HepG2 (cell line): Measurements from ENCODE around the gene ASB16. TPM values are rescaled to one million over a fixed set of nuclear protein-coding genes. Genes with fewer than 3 reads are reported as not detected.

Source experiments
- FOXA3 ChIP-seq: IDR thresholded peaks from 2 replicates; pipeline ENCODE4 v1.6.1; 2016; ENCODE audit warnings: missing genetic modification reagents, missing compliant biosample characterization
- JUN ChIP-seq: sonication (generic); formaldehyde crosslinking; IDR thresholded peaks from 2 replicates; pipeline ENCODE4 v1.4.0; 2020; ENCODE audit warnings: mild to moderate bottlenecking, missing genetic modification reagents
- JUND ChIP-seq: sonication (generic); formaldehyde crosslinking; IDR thresholded peaks from 2 replicates; pipeline ENCODE4 v1.8.0; 2022; ENCODE audit warnings: mild to moderate bottlenecking, missing genetic modification reagents
- KLF11 ChIP-seq: IDR thresholded peaks from 2 replicates; pipeline ENCODE4 v1.6.1; 2016; ENCODE audit warnings: missing compliant biosample characterization
- KMT2A ChIP-seq: sonication (generic); formaldehyde crosslinking; IDR thresholded peaks from 2 replicates; pipeline ENCODE4 v1.4.0; 2020; ENCODE audit warnings: missing genetic modification reagents
- MIER3 ChIP-seq: IDR thresholded peaks from 2 replicates; pipeline ENCODE4 v1.6.1; 2016; ENCODE audit warnings: missing compliant biosample characterization, borderline replicate concordance
- NFE2L2 ChIP-seq: fragments of 150-350 bp; IDR thresholded peaks from 2 replicates; pipeline ENCODE4 v1.6.1; 2014; ENCODE audit warnings: low read length
- PHF20 ChIP-seq: sonication (generic); formaldehyde crosslinking; IDR thresholded peaks from 2 replicates; pipeline ENCODE4 v1.5.0; 2020; ENCODE audit warnings: mild to moderate bottlenecking, missing genetic modification reagents
- PHF21A ChIP-seq: sonication (generic); formaldehyde crosslinking; IDR thresholded peaks from 2 replicates; pipeline ENCODE4 v1.5.0; 2020; ENCODE audit warnings: mild to moderate bottlenecking, missing genetic modification reagents
- POLR2A ChIP-seq, 2 experiments: IDR thresholded peaks; 2 replicates each; pipeline ENCODE4 v1.6.1; 2011; ENCODE audit warnings: low read depth in 2 of 2, low read length in 2 of 2, mild to moderate bottlenecking in 1 of 2, moderate library complexity in 1 of 2; ENCODE audit not compliant: insufficient read depth in 1 of 2
- POLR2AphosphoS2 ChIP-seq: IDR thresholded peaks from 2 replicates; pipeline ENCODE4 v1.6.1; 2011; ENCODE audit warnings: low read depth, low read length, improper control_type of control experiment
- RAD21 ChIP-seq: fragments of 450-650 bp; formaldehyde crosslinking; IDR thresholded peaks from 2 replicates; pipeline ENCODE4 v1.5.0; 2020; ENCODE audit warnings: mild to moderate bottlenecking
- RARA ChIP-seq: IDR thresholded peaks from 2 replicates; pipeline ENCODE4 v1.6.1; 2016; ENCODE audit warnings: missing genetic modification reagents, missing compliant biosample characterization
- RFX3 ChIP-seq: IDR thresholded peaks from 2 replicates; pipeline ENCODE4 v1.6.1; 2016; ENCODE audit warnings: missing biosample characterization, missing genetic modification reagents
- RFXAP ChIP-seq: sonication (generic); formaldehyde crosslinking; IDR thresholded peaks from 2 replicates; pipeline ENCODE4 v1.4.0; 2020; ENCODE audit warnings: missing genetic modification reagents, borderline replicate concordance
- SATB2 ChIP-seq: sonication (generic); formaldehyde crosslinking; IDR thresholded peaks from 2 replicates; pipeline ENCODE4 v1.5.0; 2020; ENCODE audit warnings: missing genetic modification reagents
- SOX5 ChIP-seq: IDR thresholded peaks from 2 replicates; pipeline ENCODE4 v1.6.1; 2016; ENCODE audit warnings: borderline replicate concordance
- TARDBP ChIP-seq: sonication (generic); formaldehyde crosslinking; IDR thresholded peaks from 2 replicates; pipeline ENCODE4 v1.8.0; 2022; ENCODE audit warnings: mild to moderate bottlenecking, missing genetic modification reagents
- TBX2 ChIP-seq: sonication (generic); formaldehyde crosslinking; IDR thresholded peaks from 2 replicates; pipeline ENCODE4 v1.5.0; 2020; ENCODE audit warnings: missing genetic modification reagents, mild to moderate bottlenecking, borderline replicate concordance
- ZNF230 ChIP-seq: sonication (generic); formaldehyde crosslinking; IDR thresholded peaks from 2 replicates; pipeline ENCODE4 v1.4.0; 2020; ENCODE audit warnings: mild to moderate bottlenecking, missing genetic modification reagents
- ZNF260 ChIP-seq: sonication (generic); formaldehyde crosslinking; IDR thresholded peaks from 2 replicates; pipeline ENCODE4 v1.4.0; 2020; ENCODE audit warnings: missing genetic modification reagents, low read depth, mild to moderate bottlenecking, borderline replicate concordance
- ZNF292 ChIP-seq: sonication (generic); formaldehyde crosslinking; IDR thresholded peaks from 2 replicates; pipeline ENCODE4 v1.8.1; 2022; ENCODE audit warnings: mild to moderate bottlenecking, low read depth, missing genetic modification reagents, borderline replicate concordance
- ZNF501 ChIP-seq: sonication (generic); formaldehyde crosslinking; IDR thresholded peaks from 2 replicates; pipeline ENCODE4 v1.5.1; 2020; ENCODE audit warnings: mild to moderate bottlenecking, moderate library complexity, missing genetic modification reagents
- ZNF605 ChIP-seq: sonication (generic); formaldehyde crosslinking; IDR thresholded peaks from 2 replicates; pipeline ENCODE4 v1.8.0; 2022; ENCODE audit warnings: mild to moderate bottlenecking, missing genetic modification reagents
- ZNF644 ChIP-seq: IDR thresholded peaks from 2 replicates; pipeline ENCODE4 v1.6.1; 2016; ENCODE audit warnings: low read depth
- ZNF737 ChIP-seq: sonication (generic); formaldehyde crosslinking; IDR thresholded peaks from 2 replicates; pipeline ENCODE4 v1.5.0; 2020; ENCODE audit warnings: missing genetic modification reagents, mild to moderate bottlenecking, borderline replicate concordance
- polyA plus RNA-seq, 8 experiments: library from polyadenylated mRNA; depleted of rRNA in 3 of 8; stranded (reverse) in 7 of 8; unstranded in 1 of 8; fragments of >200 nt; fragmentation: Illumina TruSeq in 4 of 8; extraction: Trizol in 4 of 8; gene quantifications; 2 replicates each; pipeline versions ENCODE4 v1.2.1 to v1.2.3, GENCODE V29; 2011 to 2016; ENCODE audit warnings: low read depth in 4 of 8, missing spikeins in 1 of 8, mixed read lengths in 1 of 8; ENCODE audit not compliant: insufficient read depth in 1 of 8
- total RNA-seq, 5 experiments: library from RNA; depleted of rRNA; stranded (reverse); fragments of >200 nt; fragmentation: Illumina TruSeq; extraction: Trizol; gene quantifications; 2 replicates each; pipeline ENCODE4 v1.2.3, GENCODE V29; 2016; ENCODE audit warnings: low read depth in 1 of 5
- TF ChIP-seq, protein P1 (sequence below): sonication (generic); formaldehyde crosslinking; conservative IDR thresholded peaks from 2 replicates; pipeline ENCODE4 v1.4.0; 2020; ENCODE audit warnings: missing genetic modification reagents
- TF ChIP-seq, protein P2 (sequence below): fragments of 450-650 bp; IDR thresholded peaks from 2 replicates; pipeline ENCODE4 v1.6.1; 2017
- TF ChIP-seq, protein P3 (sequence below): IDR thresholded peaks from 2 replicates; pipeline ENCODE4 v1.6.1; 2018; ENCODE audit warnings: missing genetic modification reagents

The ASB16 gene
- total and polyA plus RNA-seq, 2 of the 13 experiments (the other 11 are each of a cell fraction or from before 2014, with no cell fraction given): 0.07 TPM; not detected in 1

DNA sequence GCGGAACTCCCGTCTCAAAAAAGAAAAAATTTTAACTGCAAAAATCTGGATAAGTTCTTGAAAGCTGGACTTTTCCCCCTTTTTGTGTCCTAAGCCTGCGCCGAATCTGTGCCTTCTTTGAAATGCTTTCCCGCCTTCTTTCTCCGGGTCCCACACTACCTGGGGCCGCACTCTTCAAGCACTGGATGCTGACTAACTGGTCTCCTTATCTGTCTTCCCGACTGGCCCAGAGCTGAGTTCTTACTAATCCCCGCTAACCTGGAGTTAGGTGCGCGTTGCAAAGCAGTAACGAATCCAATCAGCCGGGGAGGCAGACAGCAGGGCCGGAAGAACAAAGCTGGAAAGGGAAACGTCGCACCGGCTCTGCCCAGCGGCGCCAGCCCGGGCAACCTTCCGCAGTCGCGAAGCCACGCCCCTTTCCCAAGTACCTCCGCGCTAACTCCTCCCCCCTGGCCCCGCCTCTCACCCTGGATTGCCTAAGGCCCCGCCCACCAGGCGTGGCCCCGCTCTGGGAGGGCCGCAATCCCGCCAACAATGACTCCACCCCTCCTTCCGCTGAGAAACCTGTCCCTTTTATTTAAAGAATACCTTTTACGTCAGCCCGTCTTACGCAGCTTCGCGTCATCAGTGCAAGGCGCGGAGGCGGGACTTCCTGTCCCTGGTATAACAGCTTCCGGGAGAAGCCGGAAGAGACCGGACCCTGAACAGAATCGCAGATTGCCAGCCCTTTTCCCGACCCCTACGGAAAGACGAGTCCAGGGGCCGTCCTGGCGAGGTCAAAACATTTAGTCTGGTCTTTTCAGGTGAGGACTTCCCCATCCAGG is 16.0 kb downstream of the ASB16 start, which contains the start of gene TMUB2 (continued):
- peak; percentile 54; the same call in 1 of the 2 replicates for TF ChIP-seq ZNF230 (CRISPR knock-in tag)
- TF ChIP-seq KMT2A (CRISPR knock-in tag): peak; percentile 74
- 0 out of 2 replicates have a peak, but pooled peaks have one; percentile 27 for TF ChIP-seq ZNF260
- TF ChIP-seq, protein P1, sequence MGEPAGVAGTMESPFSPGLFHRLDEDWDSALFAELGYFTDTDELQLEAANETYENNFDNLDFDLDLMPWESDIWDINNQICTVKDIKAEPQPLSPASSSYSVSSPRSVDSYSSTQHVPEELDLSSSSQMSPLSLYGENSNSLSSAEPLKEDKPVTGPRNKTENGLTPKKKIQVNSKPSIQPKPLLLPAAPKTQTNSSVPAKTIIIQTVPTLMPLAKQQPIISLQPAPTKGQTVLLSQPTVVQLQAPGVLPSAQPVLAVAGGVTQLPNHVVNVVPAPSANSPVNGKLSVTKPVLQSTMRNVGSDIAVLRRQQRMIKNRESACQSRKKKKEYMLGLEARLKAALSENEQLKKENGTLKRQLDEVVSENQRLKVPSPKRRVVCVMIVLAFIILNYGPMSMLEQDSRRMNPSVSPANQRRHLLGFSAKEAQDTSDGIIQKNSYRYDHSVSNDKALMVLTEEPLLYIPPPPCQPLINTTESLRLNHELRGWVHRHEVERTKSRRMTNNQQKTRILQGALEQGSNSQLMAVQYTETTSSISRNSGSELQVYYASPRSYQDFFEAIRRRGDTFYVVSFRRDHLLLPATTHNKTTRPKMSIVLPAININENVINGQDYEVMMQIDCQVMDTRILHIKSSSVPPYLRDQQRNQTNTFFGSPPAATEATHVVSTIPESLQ (CRISPR knock-in tag): 0 out of 2 replicates have a peak, but pooled peaks have one; percentile 35
- 0 out of 2 replicates have a peak, but pooled peaks have one; percentile 49 for TF ChIP-seq JUND (CRISPR knock-in tag)
- peak; percentile 95 to 97 for TF ChIP-seq POLR2A (IDR thresholded peaks at IDR 0.05; ENCODE audit: insufficient read depth in 1 of 2, low read depth in 2 of 2, low read length in 2 of 2)
- TF ChIP-seq PHF20 (CRISPR knock-in tag): peak; percentile 86
- TF ChIP-seq POLR2AphosphoS2: no peak
- TF ChIP-seq ZNF737 (CRISPR knock-in tag): no peak
- TF ChIP-seq, protein P2, sequence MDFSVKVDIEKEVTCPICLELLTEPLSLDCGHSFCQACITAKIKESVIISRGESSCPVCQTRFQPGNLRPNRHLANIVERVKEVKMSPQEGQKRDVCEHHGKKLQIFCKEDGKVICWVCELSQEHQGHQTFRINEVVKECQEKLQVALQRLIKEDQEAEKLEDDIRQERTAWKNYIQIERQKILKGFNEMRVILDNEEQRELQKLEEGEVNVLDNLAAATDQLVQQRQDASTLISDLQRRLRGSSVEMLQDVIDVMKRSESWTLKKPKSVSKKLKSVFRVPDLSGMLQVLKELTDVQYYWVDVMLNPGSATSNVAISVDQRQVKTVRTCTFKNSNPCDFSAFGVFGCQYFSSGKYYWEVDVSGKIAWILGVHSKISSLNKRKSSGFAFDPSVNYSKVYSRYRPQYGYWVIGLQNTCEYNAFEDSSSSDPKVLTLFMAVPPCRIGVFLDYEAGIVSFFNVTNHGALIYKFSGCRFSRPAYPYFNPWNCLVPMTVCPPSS: no peak
- TF ChIP-seq FOXA3 (CRISPR knock-in tag): peak; percentile 59; the same call in 1 of the 2 replicates
- TF ChIP-seq ZNF292 (CRISPR knock-in tag): no peak
- TF ChIP-seq SOX5 (CRISPR knock-in tag): peak; percentile 66; the same call in 1 of the 2 replicates
- peak; percentile 30 for TF ChIP-seq PHF21A (CRISPR knock-in tag)
- TF ChIP-seq NFE2L2: 0 out of 2 replicates have a peak, but pooled peaks have one; percentile 17
- TF ChIP-seq ZNF605 (CRISPR knock-in tag): peak; percentile 73
- peak; percentile 81 for TF ChIP-seq ZNF501 (CRISPR knock-in tag)
- peak; percentile 34; the same call in 1 of the 2 replicates for TF ChIP-seq TBX2 (CRISPR knock-in tag)
- TF ChIP-seq RFX3 (CRISPR knock-in tag): no peak
- TF ChIP-seq RARA (CRISPR knock-in tag): 0 out of 2 replicates have a peak, but pooled peaks have one; percentile 4
- 0 out of 2 replicates have a peak, but pooled peaks have one; percentile 52 for TF ChIP-seq SATB2
- TF ChIP-seq RAD21 (CRISPR knock-in tag): peak; percentile 9; the same call in 1 of the 2 replicates
- TF ChIP-seq JUN: peak; percentile 17
- TF ChIP-seq TARDBP (CRISPR knock-in tag): peak; percentile 80
- peak; percentile 31; the same call in 1 of the 2 replicates for TF ChIP-seq MIER3 (CRISPR knock-in tag)
- peak; percentile 52; the same call in 1 of the 2 replicates for TF ChIP-seq KLF11
- TF ChIP-seq, protein P3, sequence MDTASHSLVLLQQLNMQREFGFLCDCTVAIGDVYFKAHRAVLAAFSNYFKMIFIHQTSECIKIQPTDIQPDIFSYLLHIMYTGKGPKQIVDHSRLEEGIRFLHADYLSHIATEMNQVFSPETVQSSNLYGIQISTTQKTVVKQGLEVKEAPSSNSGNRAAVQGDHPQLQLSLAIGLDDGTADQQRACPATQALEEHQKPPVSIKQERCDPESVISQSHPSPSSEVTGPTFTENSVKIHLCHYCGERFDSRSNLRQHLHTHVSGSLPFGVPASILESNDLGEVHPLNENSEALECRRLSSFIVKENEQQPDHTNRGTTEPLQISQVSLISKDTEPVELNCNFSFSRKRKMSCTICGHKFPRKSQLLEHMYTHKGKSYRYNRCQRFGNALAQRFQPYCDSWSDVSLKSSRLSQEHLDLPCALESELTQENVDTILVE: peak; percentile 92
- TF ChIP-seq ZNF644 (CRISPR knock-in tag): no peak
- TF ChIP-seq RFXAP: peak; percentile 87; the same call in 1 of the 2 replicates
